Measurements from ENCODE around the gene CST11.
"Not testable (repeated sequence)": the region's sequence is repeated elsewhere in the genome, so short reads cannot be mapped to it uniquely, and the experiment has no call there.

Gene CST11, protein sequence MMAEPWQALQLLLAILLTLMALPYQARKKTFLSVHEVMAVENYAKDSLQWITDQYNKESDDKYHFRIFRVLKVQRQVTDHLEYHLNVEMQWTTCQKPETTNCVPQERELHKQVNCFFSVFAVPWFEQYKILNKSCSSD
- total RNA-seq: 0 reads per million in 4 experiments

DNA sequence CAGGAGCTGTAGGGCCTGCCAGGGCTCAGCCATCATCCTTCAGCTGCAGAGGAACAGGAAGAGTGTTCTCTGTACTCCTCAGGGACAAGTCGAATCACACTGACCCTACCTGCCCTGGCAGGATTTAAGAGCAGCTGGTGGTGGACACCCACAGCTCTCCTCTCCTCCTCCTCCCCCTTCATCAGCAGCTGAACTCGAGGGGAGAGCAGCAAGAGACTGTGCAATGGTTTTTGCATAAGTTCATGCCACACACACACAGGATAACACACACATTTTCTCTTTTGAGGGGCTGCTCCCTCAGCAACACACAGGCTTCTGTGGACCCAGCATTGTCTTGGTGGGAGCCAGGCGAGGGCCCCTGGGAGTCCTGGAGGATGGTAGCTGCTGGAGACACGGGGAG lies at the start of gene CST11:
CST11 (minus strand) TSS at position 101 of the 400 bp plus-strand sequence; CDS start at position 36, 65 bp downstream.
- DNase-seq: no peak

DNA sequence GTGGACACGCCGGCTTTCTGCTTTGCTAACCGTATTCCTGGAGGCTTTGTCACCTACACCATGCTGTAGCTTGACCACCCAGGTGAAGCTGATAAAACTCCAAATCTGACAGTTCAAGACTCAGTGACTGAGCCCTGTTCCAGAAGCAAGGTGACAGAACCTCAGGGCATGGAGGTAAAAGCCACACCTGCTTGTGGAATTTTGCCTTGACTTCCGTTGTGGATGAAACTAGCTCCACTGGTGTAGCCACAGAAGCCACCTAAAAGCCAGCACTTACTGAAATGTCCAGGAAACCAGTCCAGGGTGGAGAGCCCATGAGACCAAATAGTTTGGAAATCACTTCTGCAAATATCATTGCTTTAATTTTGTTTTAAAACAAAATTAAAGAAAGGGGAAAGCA lies 49.2 kb upstream of the CST11 start:
- DNase-seq: no peak

DNA sequence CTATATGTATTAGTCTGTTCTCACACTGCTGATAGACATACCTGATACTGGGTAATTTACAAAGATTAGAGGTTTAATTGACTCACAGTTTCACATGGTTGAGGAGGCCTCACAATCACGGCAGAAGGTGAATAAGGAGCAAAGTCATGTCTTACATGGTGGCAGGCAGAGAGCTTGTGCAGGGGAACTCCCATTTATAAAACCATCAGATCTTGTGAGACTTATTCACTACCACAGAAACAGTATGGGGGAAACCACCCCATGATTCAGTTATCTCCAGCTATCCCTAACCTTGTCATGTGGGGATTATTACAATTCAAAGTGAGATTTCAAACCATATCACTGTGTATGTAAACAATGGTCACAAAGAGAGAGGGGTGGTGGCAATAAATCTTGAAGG lies 44.9 kb upstream of the CST11 start:
- no peak for DNase-seq

DNA sequence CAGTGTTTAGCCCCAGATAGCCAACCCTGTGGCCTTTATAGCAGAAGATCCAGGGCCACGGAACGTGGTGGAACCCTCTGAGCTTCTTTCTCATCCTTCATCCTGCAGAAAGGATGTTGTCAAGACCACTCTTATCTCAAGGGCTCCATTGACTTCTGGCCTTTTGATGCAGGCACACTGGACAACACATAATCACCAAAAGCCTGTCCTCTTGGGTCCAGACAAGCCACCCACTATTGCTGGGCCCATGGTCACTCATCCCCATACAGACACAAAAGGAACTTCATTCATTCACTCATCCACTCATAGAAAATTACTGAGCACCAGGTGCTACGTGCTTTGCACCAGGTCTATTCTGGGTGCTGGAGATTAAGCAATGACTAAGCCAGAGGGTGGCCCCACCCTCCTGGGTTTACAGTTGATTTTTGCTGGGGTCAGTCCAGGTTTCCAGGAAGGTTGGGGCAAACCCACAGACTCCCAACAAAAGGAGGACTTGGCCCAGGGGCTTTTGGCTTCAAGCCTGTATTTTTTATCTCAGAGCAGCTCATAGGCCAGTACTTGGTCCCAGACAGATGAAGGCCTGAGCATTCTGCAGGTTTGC lies 40.6 kb upstream of the CST11 start:
- no peak for DNase-seq

DNA sequence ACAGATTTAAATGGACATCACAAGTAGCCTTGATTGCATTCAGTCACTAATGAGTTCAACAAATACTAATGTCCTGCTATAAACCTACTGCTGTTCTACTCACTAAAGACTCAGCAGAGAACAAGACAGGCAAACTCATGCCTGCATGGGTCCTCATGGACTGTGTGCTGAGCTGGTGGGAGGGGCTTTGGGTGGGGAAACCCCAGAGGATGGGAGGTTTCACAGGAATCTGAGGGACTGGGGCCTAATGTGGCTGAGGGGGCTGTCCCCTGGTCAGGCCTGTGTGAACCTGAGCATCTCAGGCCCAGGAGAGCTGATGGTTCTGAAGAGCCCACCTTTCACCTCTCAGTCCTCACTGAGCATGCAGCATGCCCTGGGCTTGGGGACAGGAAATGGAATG lies 39.6 kb upstream of the CST11 start:
- DNase-seq: no peak

DNA sequence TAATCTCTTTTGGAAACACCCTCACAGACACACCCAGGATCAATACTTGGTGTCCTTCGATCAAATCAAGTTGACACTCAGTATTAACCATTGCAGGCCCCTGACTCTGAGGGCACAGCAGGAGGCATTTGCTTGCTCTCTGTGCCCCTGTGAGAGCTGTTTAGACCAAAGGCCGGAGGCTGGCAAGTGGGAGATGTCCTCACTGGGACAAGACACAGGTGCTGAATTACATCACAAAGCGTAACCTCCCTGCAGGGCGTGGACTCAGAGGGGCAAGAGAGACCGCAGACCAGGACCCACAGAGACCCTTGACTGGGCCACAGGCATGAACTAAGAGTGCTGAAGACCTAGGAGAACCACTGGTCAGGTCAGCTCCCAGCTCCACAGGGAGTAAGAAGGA lies 38.1 kb upstream of the CST11 start, which contains the start of gene CST8:
CST8 (plus strand) TSS at position 301 of the 400 bp plus-strand sequence. CDS start 551 bp downstream, outside the sequence.
- no peak for DNase-seq

DNA sequence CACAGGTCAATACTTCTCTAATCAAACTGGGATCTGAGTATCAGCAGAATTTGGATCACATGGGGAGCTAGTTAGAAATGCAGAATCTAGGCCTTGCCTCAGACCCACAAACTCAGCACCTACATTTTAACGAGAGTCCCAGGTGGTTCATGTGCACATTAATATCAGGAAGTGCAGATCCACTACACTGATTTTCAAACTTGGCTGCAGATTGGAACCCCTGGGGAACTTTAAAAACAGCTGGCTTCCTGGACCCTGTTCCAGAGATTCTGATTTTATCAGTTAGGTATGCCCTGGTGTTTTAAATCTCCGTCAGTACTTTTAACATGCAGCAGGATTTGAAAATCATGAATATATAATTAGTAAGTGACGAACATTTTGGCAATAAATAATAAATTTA lies 36.3 kb upstream of the CST11 start:
- DNase-seq: no peak

DNA sequence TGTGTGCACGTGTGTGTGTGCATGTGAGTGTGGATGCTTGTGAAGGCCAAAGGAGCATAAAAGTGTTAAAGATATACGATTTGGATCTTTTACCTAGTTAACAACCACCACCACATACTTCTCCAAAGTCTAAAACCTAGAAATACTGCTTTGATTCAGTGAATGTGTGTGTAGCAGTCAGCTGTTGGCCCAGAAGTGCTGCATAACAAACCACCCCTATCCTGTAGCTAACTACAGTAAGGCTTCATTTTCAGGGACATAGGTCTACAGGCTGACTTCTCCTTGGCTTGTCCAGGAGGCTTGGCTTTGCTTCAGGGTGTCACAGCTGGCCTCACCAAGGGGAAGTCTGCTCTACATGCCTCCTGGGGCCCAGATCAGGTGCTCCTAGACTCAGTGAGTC lies 35.8 kb upstream of the CST11 start:
- no peak for DNase-seq

DNA sequence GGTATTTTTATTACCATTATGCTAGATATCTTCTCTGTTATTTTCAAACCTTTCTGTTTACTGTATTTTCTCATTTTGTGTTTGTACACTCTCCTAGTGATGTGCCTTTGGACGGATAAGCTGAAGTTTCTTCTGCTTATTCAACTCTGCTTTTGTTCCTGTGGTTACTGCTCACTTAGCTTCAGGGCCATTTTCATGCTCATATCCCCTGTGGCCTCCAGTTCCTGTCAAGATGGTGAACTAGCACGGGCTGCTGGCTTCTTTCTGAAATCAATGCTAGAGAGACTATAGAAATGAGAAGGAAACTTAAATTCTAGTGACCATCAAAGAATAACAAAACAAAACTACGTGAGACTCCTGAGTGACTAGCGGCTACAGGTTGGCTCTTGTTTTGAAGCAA lies 31.4 kb upstream of the CST11 start:
- no peak for DNase-seq

DNA sequence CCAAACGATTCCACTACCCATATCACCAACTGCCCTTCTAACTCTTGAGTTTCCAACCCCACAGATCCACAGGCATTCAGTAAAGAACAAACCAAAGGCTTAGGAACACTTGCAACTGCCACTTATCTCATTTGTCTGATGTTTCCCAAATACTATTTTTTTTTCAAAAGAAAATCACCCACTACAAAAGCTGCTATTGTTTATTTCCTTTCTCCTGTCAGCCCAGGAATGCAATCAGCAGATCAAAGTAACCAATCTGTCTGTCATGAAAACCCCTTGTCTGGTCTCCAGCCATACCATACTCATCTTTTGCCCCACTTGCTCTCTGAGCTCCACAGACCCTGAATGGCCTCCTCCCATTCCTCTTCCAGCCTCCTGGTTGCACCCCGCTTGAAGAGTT lies 29.5 kb upstream of the CST11 start:
- DNase-seq: no peak

DNA sequence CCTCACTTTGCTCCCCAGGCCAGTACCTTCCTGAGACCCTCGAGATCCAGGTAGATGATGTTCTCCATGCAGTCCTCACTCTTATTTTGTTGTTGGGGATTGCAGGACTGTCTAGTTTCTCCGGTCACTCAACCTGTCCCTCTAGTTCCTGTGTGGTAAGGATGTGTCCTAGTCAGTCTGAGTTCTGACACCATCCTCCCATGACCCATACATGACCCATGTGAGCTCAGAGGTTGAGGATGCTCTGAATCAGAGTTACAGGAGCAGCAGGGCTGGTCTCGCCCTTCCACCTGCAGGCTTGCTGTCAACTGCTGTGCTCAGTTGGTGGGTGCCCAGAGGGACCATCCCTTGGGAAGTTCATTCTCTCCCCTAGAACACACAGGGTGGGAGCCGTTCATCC lies 26.4 kb upstream of the CST11 start:
- no peak for DNase-seq

DNA sequence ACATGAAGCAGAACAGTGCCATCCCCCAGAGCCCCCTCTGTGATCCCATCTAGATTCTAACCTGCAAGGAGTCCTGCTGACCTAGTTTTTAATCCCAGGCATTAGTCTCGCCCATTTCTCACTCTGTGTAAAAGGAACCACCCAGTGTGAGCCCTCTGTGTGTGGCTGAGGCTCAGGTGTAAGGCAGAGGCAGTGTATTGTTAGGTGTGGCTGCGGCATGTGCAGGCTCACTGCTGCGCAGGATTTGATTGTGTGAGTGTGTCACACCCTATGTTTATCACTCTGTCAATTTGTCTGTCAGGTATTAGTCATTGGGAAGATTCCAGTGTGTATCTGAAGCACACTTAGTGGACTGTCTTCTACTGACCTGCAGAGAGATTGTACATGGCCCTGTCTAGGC lies 24.5 kb upstream of the CST11 start:
- no peak for DNase-seq

DNA sequence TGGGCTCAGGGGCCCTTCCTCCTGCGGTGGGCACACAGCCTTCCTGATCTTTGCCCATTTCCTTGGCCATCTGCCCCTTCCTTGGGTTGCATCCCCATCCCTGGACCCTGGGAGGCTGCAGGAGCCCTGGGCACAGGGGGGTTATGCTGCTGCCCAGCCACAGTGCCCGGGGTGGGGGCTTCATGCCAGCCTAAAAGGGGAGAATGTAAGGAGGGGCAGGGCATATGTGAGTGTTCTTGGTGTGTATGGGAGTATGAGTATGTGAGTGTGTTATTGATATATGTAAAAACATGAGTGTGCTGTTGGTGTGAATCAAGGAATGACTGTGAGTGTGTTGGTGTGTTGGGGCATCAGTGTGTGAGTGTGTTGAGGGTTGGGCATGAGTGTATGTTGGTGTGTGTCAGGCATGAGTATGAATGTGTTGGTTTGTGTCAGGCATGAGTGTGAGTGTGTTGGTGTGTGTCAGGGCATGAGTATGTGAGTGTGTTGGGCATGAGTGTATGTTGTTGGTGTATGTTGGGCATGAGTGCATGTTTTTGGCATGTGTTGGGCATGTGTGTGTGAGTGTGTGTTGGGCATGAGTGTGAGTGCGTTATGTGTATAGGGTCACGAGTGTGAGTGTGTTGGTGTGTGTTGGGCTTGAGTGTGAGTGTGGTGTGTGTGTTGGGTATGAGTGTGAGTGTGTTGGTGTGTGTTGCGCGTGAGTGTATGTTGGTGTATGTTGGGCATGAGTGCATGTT lies 23.5 kb upstream of the CST11 start:
- no peak for DNase-seq

DNA sequence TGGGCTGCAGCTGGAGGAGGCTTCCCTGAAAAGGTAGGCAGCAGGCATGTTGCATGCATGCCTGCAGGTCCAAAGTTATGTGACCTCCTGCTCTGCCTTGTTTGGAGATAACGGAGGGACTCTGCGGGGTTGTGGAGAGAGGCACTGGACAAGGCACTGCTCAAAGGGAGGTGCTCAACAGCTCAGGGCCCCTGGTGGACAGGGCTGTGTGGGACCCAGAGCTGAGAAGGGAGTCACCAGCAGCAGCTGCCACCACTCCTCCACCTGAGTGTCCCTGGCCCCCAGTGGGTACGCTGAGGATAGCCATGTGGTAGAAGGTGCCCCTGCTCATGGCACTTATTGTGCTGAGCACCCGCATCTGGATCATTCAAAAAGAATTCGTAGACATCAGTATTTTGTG lies 22.7 kb upstream of the CST11 start:
- DNase-seq: no peak

DNA sequence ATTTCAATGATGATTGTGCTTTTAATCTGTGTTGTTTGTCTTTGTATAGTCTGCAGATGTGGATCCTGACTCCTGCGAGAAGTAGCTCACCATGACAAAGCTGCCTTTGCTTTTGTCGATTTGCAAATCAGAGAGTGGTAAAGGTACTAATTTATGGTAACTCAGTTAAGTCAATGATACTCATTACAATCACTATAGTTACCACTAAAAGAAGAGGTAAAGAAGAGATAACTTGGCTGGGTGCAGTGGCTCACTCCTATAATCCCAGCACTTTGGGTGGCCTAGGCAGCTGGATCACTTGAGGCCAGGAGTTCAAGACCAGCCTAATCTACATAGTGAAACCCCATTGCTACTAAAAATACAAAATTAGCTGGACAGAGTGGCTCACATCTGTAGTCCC lies 20.6 kb upstream of the CST11 start:
- not testable (repeated sequence) for DNase-seq

DNA sequence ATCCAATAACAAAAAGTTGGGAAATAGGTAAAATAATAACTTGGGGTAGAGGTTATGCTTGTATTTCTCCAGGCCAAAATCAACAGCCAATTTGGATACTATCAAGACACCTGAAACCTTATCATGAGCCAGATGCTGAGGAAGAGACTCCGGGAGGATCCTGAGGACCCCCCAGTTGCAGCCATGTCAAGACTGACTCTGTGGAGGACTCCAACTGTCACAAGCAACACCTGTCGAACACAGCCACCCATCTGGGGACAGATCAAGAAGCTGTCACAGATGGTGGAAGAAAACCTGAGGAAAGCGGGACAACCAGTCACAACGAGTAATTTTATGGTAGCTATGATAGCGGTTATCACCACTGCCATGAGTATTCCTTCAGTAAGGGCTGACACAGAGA lies 19.6 kb upstream of the CST11 start:
- DNase-seq: not testable (repeated sequence)

DNA sequence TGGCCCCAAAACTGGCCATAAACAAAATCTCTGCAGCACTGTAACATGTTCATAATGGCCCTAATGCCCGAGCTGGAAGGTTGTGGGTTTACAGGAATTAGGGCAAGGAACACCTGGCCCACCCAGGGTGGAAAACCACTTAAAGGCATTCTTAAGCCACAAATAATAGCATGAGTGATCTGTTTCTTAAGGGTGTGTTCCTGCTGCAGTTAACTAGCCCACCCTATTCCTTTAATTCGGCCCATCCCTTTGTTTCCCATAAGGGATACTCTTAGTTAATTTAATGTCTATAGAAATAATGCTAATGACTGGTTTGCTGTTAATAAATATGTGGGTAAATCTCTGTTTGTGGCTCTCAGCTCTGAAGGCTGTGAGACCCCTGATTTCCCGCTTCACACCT lies 14.3 kb upstream of the CST11 start:
- DNase-seq: not testable (repeated sequence)

DNA sequence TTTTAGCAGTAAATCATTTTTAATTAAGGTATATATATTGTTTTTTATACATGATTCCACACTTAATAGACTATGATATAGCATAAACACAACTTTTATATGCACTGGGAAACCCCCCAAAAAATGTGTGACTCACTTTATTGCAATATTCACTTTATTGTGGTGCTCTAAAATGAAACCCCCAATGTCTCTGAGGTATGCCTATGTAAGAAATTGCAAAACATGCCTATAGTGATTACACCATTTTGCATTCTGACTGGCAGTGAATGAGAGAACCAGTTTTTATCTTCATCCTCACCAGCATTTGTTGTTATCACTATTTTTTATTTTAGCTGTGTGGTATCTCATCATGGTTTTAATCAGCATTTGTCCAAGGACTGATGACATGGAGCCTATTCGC lies 8.5 kb upstream of the CST11 start:
- DNase-seq: no peak

DNA sequence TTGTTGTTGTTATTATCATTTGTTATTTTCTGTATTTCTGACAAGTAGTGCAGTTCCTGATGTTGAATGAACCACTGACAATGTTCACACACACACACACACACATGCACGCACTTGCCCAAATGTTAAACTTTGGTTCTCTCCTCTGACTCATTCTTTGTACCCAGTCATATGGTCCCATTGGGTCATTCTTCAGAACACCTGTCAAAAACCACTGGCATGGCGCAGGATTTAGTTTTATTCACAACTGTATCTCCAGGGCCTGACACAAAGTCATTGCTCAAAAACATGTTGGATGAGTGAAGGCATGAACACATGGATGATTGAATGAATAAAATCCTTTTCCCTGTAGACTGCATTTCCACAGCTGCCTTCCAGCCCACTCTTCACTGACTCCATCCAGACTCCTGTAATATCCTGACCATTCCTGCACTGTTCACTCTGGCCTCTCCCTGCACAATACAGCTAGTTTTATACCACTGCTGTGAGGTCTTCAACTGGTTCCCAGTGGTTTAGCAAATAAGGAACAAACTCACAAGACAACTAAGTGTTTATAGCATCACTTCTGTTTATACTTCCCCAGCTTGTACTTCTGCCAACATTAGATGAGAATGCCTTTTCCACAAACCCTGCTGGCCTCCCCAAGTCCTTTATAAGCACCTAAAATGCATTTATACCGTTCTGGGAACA lies 6.9 kb upstream of the CST11 start:
- no peak for DNase-seq

DNA sequence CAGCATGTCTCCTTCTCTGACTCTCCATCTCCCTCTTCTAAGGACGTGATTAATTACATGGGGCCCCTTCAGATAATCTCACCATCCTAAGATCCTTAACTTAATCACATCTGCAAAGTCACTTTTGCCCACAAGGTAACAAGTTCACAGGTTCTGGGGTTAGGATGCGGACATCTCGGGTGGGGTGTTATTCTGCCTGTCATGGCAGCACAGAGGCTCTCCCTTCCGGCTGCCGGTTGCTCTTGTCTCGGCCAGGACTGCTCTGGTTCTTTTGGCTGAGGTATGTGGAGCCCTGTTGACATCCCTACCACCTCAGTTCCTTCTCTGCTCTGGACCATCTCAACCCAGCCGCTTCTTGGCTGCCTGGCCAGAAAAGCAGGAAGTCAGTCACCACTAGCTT lies 4.2 kb upstream of the CST11 start:
- no peak for DNase-seq

DNA sequence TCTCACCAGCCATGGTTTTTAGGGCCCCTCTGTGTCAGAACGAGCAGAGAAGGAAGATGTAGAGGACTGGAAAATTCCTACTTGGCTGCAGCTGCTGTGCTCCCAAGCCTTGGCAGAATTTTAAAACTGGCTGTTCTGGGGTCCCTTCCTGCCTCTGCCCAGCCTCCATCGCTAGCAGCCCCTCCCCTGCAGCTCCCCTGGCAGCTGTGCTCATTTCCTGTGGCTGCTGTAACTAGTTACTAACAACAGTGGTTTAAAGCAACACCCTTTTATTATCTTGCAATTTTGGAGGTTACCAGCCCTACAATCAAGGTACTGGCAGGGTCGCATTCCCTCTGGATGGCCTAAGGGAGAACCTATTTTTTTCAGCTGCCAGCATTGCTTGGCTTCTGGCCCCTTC lies 3.7 kb upstream of the CST11 start:
- DNase-seq: no peak

DNA sequence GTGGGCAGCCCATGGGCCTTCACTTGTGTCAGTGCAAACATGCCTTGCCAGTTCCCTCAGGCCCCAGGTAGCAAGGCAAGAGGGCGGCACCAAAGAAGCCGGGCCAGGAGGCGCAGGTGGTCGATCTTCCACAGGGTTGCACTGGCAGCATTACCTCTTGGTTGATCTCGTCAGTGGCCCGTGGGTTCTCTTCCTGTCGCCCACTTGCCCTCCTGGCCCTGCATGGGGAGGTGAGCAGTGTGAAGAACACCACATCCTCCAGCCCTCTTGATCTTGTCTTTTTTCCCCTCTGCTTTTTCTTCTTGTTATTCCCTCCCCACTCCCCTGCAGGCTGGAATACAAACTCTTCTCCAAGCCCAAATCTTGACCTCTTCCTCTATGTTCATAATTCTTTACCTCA lies 3.0 kb upstream of the CST11 start:
- no peak for DNase-seq

DNA sequence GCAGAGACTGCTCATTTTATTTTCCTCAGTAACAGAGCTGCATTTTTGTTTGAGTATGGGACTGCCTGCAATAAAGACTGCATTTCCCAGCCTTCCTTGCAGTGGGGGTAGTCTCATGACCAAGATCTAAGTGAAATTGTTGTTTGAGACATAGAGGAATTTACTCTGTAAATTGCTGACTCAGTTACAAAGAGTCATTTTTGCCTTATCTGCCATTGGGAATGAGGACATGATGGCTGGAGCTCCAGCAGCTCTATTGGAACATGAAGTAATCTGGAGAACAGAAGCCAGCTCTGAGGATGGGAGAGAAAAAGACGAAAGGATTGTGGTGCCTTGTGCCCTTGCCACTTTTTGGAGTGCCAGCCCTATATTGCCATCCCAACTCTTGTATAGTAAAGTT lies 2.1 kb upstream of the CST11 start:
- no peak for DNase-seq

Measured in effector CD8-positive, alpha-beta T cell (primary cell).